Liver (tissue), 3 donors: ENCODE results near the gene SLC9A2.

ENCODE experiments used
- GABPA ChIP-seq, 2 donors: IDR thresholded peaks in 1 of 2; conservative IDR thresholded peaks in 1 of 2; 2 replicates each; pipeline ENCODE4 v1.6.1; 2016; ENCODE audit warnings: antibody characterized with exemption in 2 of 2, mild to moderate bottlenecking in 1 of 2, moderate library complexity in 1 of 2
- HNF4A ChIP-seq, 2 donors: conservative IDR thresholded peaks; 2 replicates each; pipeline ENCODE4 v1.6.1; 2016; ENCODE audit warnings: antibody characterized with exemption in 2 of 2, mild to moderate bottlenecking in 2 of 2
- JUND ChIP-seq, 2 donors: IDR thresholded peaks; 2 replicates each; pipeline ENCODE4 v1.6.1; 2016; ENCODE audit warnings: antibody characterized with exemption in 2 of 2
- MAX ChIP-seq: IDR thresholded peaks from 2 replicates; pipeline ENCODE4 v1.6.1; 2016; ENCODE audit warnings: antibody characterized with exemption
- RAD21 ChIP-seq, 2 donors: IDR thresholded peaks; 2 replicates each; pipeline ENCODE4 v1.6.1; 2016; ENCODE audit warnings: antibody characterized with exemption in 2 of 2, mild to moderate bottlenecking in 2 of 2
- REST ChIP-seq: IDR thresholded peaks from 2 replicates; pipeline ENCODE4 v1.6.1; 2016; ENCODE audit warnings: antibody characterized with exemption, mild to moderate bottlenecking
- TF ChIP-seq, protein P1 (sequence below): fragments of 150-350 bp; IDR thresholded peaks from 2 replicates; pipeline ENCODE4 v1.5.1; 2017; ENCODE audit warnings: improper control_type of control experiment, low read depth, low read length; ENCODE audit not compliant: missing input control
- donor health status: healthy.
- donor health status: healthy.

- TF ChIP-seq, protein P1, sequence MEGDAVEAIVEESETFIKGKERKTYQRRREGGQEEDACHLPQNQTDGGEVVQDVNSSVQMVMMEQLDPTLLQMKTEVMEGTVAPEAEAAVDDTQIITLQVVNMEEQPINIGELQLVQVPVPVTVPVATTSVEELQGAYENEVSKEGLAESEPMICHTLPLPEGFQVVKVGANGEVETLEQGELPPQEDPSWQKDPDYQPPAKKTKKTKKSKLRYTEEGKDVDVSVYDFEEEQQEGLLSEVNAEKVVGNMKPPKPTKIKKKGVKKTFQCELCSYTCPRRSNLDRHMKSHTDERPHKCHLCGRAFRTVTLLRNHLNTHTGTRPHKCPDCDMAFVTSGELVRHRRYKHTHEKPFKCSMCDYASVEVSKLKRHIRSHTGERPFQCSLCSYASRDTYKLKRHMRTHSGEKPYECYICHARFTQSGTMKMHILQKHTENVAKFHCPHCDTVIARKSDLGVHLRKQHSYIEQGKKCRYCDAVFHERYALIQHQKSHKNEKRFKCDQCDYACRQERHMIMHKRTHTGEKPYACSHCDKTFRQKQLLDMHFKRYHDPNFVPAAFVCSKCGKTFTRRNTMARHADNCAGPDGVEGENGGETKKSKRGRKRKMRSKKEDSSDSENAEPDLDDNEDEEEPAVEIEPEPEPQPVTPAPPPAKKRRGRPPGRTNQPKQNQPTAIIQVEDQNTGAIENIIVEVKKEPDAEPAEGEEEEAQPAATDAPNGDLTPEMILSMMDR: no peak
- no peak for TF ChIP-seq RAD21 (IDR thresholded peaks at IDR 0.05)
- TF ChIP-seq HNF4A (conservative IDR thresholded peaks at IDR 0.05): no peak
- TF ChIP-seq JUND (IDR thresholded peaks at IDR 0.05): no peak
- no peak for TF ChIP-seq MAX
- no peak for TF ChIP-seq GABPA (IDR thresholded peaks at IDR 0.05 in 1 of 2, conservative IDR thresholded peaks at IDR 0.05 in 1 of 2)
- TF ChIP-seq REST: no peak
Observed at GRCh38 chr2:102597788-102598187, 21.6 kb upstream of the SLC9A2 start.
